ENCODE measurements around the gene PPP1R13L.

DNA sequence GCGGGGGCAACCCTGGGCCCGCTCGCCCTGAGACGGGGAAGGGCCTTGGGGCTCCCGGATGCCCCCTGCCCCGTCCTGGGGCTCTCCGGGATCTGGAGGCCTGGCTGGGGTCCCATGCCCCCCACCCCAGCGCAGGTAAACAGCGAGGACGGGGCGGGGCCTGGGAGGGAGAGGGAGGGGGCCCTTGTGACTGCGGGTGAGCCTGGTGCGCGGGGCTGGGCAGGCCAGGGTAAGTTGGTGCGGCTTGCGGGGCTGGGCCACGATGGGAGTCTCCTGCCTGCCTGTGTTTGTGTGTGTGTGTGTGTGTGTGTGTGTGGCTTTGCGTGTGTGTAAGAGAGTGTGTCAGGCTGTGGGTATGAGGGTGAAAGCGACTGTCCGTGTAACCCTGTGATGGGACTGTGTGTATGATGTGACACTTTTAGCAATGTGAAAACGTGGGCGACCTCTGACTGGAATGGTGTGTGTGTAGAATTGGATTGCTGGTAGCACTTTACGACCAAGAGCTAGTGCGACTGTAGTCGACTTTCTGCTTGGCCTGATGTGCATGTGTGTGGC, 63.9 kb downstream of the PPP1R13L start:
- TF ChIP-seq, protein P1, sequence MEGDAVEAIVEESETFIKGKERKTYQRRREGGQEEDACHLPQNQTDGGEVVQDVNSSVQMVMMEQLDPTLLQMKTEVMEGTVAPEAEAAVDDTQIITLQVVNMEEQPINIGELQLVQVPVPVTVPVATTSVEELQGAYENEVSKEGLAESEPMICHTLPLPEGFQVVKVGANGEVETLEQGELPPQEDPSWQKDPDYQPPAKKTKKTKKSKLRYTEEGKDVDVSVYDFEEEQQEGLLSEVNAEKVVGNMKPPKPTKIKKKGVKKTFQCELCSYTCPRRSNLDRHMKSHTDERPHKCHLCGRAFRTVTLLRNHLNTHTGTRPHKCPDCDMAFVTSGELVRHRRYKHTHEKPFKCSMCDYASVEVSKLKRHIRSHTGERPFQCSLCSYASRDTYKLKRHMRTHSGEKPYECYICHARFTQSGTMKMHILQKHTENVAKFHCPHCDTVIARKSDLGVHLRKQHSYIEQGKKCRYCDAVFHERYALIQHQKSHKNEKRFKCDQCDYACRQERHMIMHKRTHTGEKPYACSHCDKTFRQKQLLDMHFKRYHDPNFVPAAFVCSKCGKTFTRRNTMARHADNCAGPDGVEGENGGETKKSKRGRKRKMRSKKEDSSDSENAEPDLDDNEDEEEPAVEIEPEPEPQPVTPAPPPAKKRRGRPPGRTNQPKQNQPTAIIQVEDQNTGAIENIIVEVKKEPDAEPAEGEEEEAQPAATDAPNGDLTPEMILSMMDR (conservative IDR thresholded peaks at IDR 0.05 in 1 of 2, IDR thresholded peaks at IDR 0.05 in 1 of 2; ENCODE audit: low read depth in 1 of 2, low read length in 2 of 2) = no peak
- TF ChIP-seq EZH2 (IDR thresholded peaks at IDR 0.05; ENCODE audit: low read length, missing control alignments) = no peak
